GM12865 (cell line): ENCODE results near the gene STXBP1.

Source experiments
- DNase-seq: peaks from one replicate; pipeline ENCODE4 v3.0.0; 2010; ENCODE audit warnings: low read depth
- H3K4me3 ChIP-seq: 2 replicates; pipeline ENCODE4 v1.5.1; 2011; ENCODE audit warnings: mild to moderate bottlenecking, low read depth, low read length, control low read depth
- CTCF ChIP-seq: IDR thresholded peaks from 2 replicates; pipeline ENCODE4 v1.5.1; 2011; ENCODE audit warnings: low read length, control low read depth, low read depth, inconsistent platforms; ENCODE audit not compliant: insufficient read depth; ENCODE audit errors: missing control alignments

Gene STXBP1

GRCh38 chr9:127735530-127736185, 123.6 kb downstream of the STXBP1 start:
- no peak for DNase-seq
- no peak overlapping the region for H3K4me3 ChIP-seq
- no peak for TF ChIP-seq CTCF

- H3K4me3 ChIP-seq, result no peak overlapping the region
- TF ChIP-seq CTCF, result no peak
- no peak for DNase-seq
These were observed 126.6 kb downstream of the STXBP1 start for GRCh38 chr9:127738666-127739065.

GRCh38 chr9:127739614-127740330, 127.7 kb downstream of the STXBP1 start:
- no peak for DNase-seq
- H3K4me3 ChIP-seq, result no peak overlapping the region
- TF ChIP-seq CTCF, result no peak

GRCh38 chr9:127741831-127742434, 129.9 kb downstream of the STXBP1 start:
- TF ChIP-seq CTCF, result no peak
- H3K4me3 ChIP-seq, result no peak overlapping the region
- no peak for DNase-seq
